Measurements from ENCODE around the gene ASB5. TPM values are rescaled to one million over a fixed set of nuclear protein-coding genes. Genes with fewer than 3 reads are reported as not detected.

ASB5 gene
- total and polyA plus RNA-seq, 2 donors (not counting 1 experiment from before 2014, with no cell fraction given), result not detected

DNA sequence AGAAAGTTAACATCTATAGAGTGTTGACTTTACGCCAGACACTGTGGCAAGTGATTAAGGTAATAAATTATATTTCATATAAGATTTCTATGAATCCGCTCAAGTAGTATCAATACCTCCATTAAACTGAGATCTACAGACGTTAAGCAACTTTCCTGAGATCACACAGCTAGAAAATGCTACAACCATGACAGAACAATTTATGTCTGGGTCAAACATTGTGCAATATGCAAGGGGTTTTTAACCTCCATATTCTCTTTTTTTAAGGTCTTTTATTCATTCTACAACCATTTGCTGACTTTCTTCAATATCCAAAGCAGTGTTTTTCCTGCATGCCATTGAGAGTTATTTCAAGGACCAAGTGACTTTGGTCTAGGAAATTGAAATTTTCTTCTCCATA is 10.9 kb downstream of the ASB5 start:
- ChIA-PET POLR2A (no interaction called here), CTCF (no interaction called here)
- ATAC-seq (ENCODE audit: low read depth), result no peak

DNA sequence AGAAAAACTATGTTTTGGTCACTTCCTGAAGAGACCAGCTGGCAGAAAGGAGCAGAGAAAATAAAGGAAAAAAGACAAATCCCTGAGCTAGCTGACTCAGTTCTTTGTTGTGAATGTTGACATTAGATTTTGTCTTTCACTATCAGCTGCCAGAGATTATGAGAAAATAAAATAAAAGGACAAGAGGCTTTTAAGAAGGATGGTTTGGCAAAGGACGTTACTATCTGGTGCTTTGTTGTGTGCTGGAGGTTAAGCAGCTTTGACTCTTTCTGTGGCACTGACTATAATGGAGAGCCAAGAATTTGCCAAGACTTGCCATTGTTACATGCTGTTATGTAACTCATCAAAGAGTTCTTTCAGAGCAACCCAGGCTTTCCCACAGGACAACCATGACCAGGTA is 12.1 kb downstream of the ASB5 start:
- TF ChIP-seq EZH2 (IDR thresholded peaks at IDR 0.05; ENCODE audit: borderline replicate concordance, insufficient read depth, low read depth, low read length, poor library complexity, severe bottlenecking), result no peak
- TF ChIP-seq, protein P1, sequence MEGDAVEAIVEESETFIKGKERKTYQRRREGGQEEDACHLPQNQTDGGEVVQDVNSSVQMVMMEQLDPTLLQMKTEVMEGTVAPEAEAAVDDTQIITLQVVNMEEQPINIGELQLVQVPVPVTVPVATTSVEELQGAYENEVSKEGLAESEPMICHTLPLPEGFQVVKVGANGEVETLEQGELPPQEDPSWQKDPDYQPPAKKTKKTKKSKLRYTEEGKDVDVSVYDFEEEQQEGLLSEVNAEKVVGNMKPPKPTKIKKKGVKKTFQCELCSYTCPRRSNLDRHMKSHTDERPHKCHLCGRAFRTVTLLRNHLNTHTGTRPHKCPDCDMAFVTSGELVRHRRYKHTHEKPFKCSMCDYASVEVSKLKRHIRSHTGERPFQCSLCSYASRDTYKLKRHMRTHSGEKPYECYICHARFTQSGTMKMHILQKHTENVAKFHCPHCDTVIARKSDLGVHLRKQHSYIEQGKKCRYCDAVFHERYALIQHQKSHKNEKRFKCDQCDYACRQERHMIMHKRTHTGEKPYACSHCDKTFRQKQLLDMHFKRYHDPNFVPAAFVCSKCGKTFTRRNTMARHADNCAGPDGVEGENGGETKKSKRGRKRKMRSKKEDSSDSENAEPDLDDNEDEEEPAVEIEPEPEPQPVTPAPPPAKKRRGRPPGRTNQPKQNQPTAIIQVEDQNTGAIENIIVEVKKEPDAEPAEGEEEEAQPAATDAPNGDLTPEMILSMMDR (IDR thresholded peaks at IDR 0.05), result no peak
- CTCF ChIA-PET, result no interaction called here
- H3K27me3 ChIP-seq (replicated peaks in 1 of 4; ENCODE audit: control extremely low read depth in 1 of 4, control insufficient read depth in 3 of 4, insufficient read depth in 4 of 4, low read length in 3 of 4), result no peaks in the 10 kb centered on the region
- Mint-ChIP-seq H3K4me1 (no peaks in the 10 kb centered on the region), H3K27me3 (peaks cover 24% of the 10 kb centered on the region), H3K4me3 (no peak overlapping the region), H3K27ac (no peak overlapping the region), H3K9me3 (ENCODE audit: insufficient read depth) (no peaks in the 10 kb centered on the region)
- H3K9me3 ChIP-seq (ENCODE audit: control extremely low read depth in 1 of 3, control insufficient read depth in 2 of 3, insufficient read depth in 1 of 3, low read length in 2 of 3), result no peaks in the 10 kb centered on the region
- no peaks in the 10 kb centered on the region for H3K79me2 ChIP-seq (ENCODE audit: control insufficient read depth, insufficient read depth, low read length)
- H3K4me3 ChIP-seq (ENCODE audit: control extremely low read depth in 1 of 5, extremely low read depth in 1 of 5, insufficient read depth in 1 of 5, low read depth in 2 of 5, low read length in 4 of 5), result no peak overlapping the region
- no peak overlapping the region for H3K27ac ChIP-seq (ENCODE audit: low read length in 2 of 2)
- H3K4me2 ChIP-seq (replicated peaks; ENCODE audit: low read depth, low read length, poor library complexity, severe bottlenecking), result no peak overlapping the region
- no peaks in the 10 kb centered on the region for H4K20me1 ChIP-seq (ENCODE audit: control insufficient read depth, insufficient read depth, low read length, poor library complexity, severe bottlenecking)
- no peaks in the 10 kb centered on the region for H3K4me1 ChIP-seq (ENCODE audit: control insufficient read depth in 2 of 2, insufficient read depth in 2 of 2, low read length in 2 of 2)
- no peaks in the 10 kb centered on the region for H3K36me3 ChIP-seq (replicated peaks in 1 of 2; ENCODE audit: control extremely low read depth in 1 of 2, control insufficient read depth in 1 of 2, extremely low read depth in 1 of 2, insufficient read depth in 2 of 2, low read length in 1 of 2)
- ATAC-seq (ENCODE audit: low read depth) (no peak), DNase-seq (no peak)
- POLR2A ChIA-PET, result no interaction called here
- WGBS (ENCODE audit: insufficient coverage), result 60% methylated on average over 1 of the region's 1 CpG
- H3K9ac ChIP-seq (ENCODE audit: low read length), result no peak overlapping the region
- intact Hi-C loops (cut with micrococcal nuclease), result no loop called here
- no peak overlapping the region for H2AFZ ChIP-seq (ENCODE audit: insufficient read depth, low read depth, low read length, poor library complexity, severe bottlenecking)

More for the DNA sequence above, 10.9 kb downstream of the ASB5 start:
- Histone ChIP-seq H2AFZ (ENCODE audit: insufficient read depth, low read depth, low read length, poor library complexity, severe bottlenecking) (no peak overlapping the region), H3K4me3 (ENCODE audit: control extremely low read depth in 1 of 5, extremely low read depth in 1 of 5, insufficient read depth in 1 of 5, low read depth in 2 of 5, low read length in 4 of 5) (no peak overlapping the region), H3K27me3 (replicated peaks in 1 of 4; ENCODE audit: control extremely low read depth in 1 of 4, control insufficient read depth in 3 of 4, insufficient read depth in 4 of 4, low read length in 3 of 4) (no peaks in the 10 kb centered on the region), H3K9me3 (ENCODE audit: control extremely low read depth in 1 of 3, control insufficient read depth in 2 of 3, insufficient read depth in 1 of 3, low read length in 2 of 3) (no peaks in the 10 kb centered on the region), H3K36me3 (replicated peaks in 1 of 2; ENCODE audit: control extremely low read depth in 1 of 2, control insufficient read depth in 1 of 2, extremely low read depth in 1 of 2, insufficient read depth in 2 of 2, low read length in 1 of 2) (no peaks in the 10 kb centered on the region), H4K20me1 (ENCODE audit: control insufficient read depth, insufficient read depth, low read length, poor library complexity, severe bottlenecking) (no peaks in the 10 kb centered on the region), H3K27ac (ENCODE audit: low read length in 2 of 2) (no peak overlapping the region), H3K9ac (ENCODE audit: low read length) (no peak overlapping the region), H3K4me1 (ENCODE audit: control insufficient read depth in 2 of 2, insufficient read depth in 2 of 2, low read length in 2 of 2) (no peaks in the 10 kb centered on the region), H3K4me2 (replicated peaks; ENCODE audit: low read depth, low read length, poor library complexity, severe bottlenecking) (no peak overlapping the region), H3K79me2 (ENCODE audit: control insufficient read depth, insufficient read depth, low read length) (no peaks in the 10 kb centered on the region)
- Mint-ChIP-seq H3K4me3 (no peak overlapping the region), H3K27ac (no peak overlapping the region), H3K27me3 (peaks cover 18% of the 10 kb centered on the region), H3K4me1 (no peaks in the 10 kb centered on the region), H3K9me3 (ENCODE audit: insufficient read depth) (no peaks in the 10 kb centered on the region)
- intact Hi-C loops (cut with micrococcal nuclease), result no loop called here
- DNase-seq, result no peak
- no CpG with 5 or more reads among the region's 3 CpGs for WGBS (ENCODE audit: insufficient coverage)
- TF ChIP-seq, protein P1 (IDR thresholded peaks at IDR 0.05), result no peak
- no peak for TF ChIP-seq EZH2 (IDR thresholded peaks at IDR 0.05; ENCODE audit: borderline replicate concordance, insufficient read depth, low read depth, low read length, poor library complexity, severe bottlenecking)
